Sigmoid colon (tissue), 4 donors: ENCODE results near the gene MICAL1.

Experiments
- EP300 ChIP-seq, 4 donors: sonication (generic); formaldehyde crosslinking; IDR thresholded peaks; one replicate each; pipeline ENCODE4 v1.6.1; 2017; ENCODE audit warnings: antibody characterized with exemption in 4 of 4
- POLR2A ChIP-seq, 2 donors: fragments of 450-650 bp; IDR thresholded peaks; one replicate each; pipeline ENCODE4 v1.6.1; 2016; ENCODE audit warnings: antibody characterized with exemption in 2 of 2, mild to moderate bottlenecking in 2 of 2, moderate library complexity in 2 of 2
- POLR2AphosphoS5 ChIP-seq, 4 donors: sonication (generic); formaldehyde crosslinking; IDR thresholded peaks; one replicate each; pipeline ENCODE4 v1.6.1; 2017; ENCODE audit warnings: antibody characterized with exemption in 4 of 4
- TF ChIP-seq, protein P1 (sequence below), 4 experiments: fragments of 450-650 bp in 3 of 4; fragments of 200-600 bp in 1 of 4; IDR thresholded peaks; one replicate each; pipeline ENCODE4 v1.5.1; 2016 to 2019; ENCODE audit warnings: antibody characterized with exemption in 4 of 4, mild to moderate bottlenecking in 3 of 4, moderate library complexity in 2 of 4

DNA sequence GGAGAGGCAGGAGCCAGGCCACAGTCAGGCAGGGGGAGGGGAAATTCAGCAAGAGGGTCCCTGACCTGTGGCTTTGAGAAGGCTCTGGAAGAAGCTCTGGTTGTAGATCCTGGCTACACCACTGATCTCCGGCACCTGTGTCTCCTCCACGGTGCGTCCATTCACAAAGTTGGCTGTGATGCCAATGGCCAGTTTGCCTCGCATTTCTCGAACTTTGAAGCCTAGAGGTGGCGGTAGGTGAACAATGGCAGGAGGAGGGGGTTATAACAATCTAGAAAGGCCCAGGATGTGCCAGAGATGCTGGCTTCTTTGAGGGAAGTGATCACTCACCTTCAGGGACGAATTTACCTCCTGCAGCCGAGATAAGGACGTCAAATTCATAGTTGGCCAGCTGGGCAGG, 3.4 kb downstream of the MICAL1 start:
- TF ChIP-seq, protein P1, sequence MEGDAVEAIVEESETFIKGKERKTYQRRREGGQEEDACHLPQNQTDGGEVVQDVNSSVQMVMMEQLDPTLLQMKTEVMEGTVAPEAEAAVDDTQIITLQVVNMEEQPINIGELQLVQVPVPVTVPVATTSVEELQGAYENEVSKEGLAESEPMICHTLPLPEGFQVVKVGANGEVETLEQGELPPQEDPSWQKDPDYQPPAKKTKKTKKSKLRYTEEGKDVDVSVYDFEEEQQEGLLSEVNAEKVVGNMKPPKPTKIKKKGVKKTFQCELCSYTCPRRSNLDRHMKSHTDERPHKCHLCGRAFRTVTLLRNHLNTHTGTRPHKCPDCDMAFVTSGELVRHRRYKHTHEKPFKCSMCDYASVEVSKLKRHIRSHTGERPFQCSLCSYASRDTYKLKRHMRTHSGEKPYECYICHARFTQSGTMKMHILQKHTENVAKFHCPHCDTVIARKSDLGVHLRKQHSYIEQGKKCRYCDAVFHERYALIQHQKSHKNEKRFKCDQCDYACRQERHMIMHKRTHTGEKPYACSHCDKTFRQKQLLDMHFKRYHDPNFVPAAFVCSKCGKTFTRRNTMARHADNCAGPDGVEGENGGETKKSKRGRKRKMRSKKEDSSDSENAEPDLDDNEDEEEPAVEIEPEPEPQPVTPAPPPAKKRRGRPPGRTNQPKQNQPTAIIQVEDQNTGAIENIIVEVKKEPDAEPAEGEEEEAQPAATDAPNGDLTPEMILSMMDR (IDR thresholded peaks at IDR 0.05), result no peak
- TF ChIP-seq EP300 (IDR thresholded peaks at IDR 0.05) (no peak), POLR2A (IDR thresholded peaks at IDR 0.05) (no peak), POLR2AphosphoS5 (IDR thresholded peaks at IDR 0.05) (no peak)
